HG02981 (cell line): ENCODE data around the gene KCNB1.
"Not testable (repeated sequence)": the region's sequence is repeated elsewhere in the genome, so short reads cannot be mapped to it uniquely, and the experiment has no call there.

Experiments used
- ATAC-seq: cut with Tn5 transposase; IDR thresholded peaks from one replicate; pipeline ENCODE4 v1.9.1; 2021; ENCODE audit warnings: mild to moderate bottlenecking, moderate library complexity; ENCODE audit not compliant: unreplicated experiment

The KCNB1 gene

DNA sequence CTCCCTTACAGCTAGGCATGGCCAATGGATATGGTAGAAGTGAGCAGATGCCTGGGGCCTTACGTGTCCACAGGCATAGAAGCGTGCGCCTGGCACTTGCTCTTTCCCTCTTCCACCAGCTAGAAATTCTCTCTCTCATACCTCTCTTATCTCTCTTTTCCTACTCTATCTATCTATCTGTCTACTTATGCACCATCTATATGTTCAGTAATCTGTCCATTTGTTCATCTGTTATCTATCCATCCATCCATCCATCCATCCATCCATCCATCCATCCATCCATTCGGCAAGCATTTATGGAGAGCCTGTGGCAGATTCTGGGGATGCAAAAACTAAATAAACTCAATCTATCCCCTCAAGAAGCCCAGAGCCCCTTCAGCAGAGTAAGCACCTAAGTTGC is 70.2 kb downstream of the KCNB1 start:
- ATAC-seq, result no peak

DNA sequence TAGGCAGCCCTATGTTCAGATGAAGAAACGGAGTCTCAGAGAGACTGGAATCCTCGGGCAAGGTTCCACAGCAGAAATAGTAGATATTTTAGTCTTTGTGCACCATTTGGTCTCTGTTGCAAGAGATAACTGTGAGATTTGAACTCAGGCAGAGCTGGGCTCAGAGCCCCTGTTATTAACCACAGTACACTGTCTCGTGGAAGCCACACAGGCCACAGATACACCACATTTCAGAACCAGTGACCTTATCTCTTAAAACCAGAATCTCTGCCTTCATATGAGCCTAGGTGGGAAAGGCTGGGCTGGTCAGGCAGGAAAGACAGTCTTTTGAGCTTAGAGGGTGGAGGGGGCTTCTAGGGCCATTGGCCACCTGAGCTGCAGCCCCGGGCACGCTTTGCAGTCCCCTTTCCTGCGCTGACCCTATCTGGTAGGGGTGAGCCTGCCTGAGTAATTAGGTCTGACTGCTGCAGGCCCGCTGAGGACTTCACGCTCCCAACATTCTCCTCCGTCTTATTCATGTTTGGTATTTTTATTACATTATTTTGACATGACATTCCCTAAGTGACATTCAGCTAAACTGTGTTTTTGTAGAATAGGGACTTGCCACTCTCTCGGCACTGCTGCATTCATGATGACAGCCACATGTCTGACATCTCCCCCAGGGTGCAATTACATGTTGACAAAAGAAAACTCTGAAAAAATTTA is 71.1 kb downstream of the KCNB1 start:
- no peak for ATAC-seq

DNA sequence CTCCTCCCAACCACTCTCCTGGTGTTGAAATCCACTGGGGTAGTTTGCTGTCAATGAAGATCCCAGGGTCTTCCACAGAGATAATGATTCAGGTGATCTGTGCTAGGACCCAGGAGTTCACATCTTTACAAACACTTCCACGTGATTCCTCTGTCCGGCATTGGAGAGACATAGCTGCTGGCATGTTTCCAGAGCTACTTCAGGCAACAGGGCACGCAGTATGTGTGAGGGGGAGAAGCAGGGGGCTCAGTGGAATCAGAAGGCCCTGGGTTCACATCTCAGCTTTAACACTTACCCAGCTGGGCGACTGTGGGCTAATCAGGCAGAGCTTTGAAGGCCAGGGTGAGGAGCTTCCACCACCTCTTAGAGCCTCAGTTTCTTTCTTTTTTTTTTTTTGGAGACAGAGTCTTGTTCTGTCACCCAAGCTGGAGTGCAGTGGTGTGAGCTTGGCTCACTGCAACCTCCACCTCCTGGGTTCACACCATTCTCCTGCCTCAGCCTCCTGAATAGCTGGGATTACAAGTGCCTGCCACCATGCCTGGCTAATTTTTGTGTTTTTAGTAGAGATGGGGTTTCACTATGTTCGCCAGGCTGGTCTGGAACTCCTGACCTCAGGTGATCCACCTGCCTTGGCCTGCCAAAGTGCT is 72.4 kb downstream of the KCNB1 start:
- ATAC-seq, result not testable (repeated sequence)

DNA sequence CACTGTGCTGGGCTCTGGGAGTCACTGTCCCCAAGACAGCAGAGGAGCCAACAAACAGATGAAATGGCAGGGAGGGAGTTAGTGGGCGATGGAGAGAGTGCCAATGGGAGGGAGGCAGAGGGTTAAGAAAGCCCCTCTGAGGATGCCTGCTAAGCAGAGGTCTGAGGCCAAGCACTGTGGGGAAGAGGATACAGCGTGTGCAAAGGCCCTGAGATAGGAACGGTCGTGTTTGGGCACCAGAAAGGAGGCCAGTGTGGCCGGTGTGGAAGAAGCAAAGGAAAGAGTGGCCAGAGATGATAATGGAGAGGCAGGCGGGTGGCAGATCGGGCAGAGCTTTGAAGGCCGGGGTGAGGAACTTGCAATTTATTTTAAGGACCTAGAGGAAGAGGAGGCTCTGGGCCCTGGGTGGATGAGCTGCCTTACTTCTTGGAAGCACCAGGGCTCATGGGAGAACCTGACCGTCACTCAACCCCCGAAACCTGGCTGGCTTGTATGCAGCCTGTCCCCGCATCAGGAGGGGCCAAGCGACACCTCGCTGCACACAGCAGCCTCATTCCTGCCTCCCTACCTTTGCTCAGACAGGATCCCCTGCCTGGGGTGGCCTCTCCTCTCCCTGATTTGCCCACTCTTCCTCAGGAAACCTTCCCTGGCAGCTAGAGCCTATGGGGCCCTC is 73.0 kb downstream of the KCNB1 start:
- ATAC-seq, result no peak

DNA sequence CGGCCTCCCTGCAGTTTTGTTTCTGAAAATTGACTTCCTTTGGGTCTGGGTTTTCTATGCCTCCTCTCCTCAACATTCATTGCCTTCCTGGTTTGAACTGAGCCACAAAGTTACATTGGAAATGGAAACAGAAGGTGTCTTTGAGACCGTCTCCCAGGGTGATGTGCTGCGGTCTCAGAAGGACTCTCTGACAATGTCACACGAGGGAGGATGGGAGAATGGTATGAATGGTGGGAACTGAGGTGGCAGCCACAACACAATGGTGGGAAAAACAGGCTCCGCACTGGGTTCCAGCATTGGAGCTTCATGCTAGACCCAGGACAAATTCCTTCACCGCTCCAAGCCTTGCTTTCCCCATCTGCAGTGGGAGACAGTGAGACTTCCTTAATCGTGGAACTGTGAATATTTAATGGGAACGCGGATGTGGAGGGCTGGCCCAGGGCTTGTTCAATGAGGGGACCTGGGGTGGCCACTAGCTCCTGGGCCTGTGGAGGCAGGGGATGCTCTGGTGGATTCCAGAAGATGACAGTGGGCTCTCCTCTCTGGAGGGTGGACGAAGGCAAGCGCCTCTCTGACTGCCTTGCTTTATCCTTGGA is 73.9 kb downstream of the KCNB1 start:
- ATAC-seq, result no peak

DNA sequence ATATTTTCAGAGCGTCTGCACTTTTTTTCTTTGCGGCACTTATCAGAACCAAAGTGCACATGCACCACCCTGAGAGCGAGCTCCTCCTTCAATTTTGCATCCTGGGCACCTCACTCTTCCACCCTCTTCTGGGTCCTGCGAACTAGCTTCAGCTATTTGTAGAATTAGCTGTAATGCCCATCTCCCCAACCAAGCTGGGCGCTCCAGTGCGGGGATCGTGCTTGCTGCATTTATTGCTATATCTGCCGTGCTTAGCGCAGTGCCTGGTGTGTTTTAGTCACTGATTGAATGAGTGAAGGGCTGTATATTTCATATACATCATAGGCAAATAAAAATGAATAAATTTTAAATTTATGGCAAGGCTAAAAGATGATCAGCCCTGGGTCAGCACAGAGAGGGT is 75.8 kb downstream of the KCNB1 start:
- no peak for ATAC-seq

DNA sequence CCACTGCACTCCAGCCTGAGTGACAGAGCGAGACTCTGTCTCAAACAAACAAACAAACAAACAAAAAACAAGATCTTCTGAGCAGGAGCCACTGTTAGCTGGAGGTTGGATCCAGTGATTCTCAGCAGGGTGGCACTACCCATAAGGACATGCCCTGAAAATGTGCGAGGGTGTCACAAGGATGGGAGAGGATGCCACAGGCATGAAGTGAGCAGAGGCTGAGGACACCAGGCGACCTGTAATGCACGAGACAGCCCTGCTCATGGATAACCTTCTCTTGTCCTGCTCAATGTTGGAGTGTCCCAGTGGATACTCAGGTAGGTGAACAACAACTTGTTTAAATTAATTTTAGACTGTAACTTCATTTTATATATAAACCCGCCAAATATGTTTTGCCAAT is 76.8 kb downstream of the KCNB1 start:
- no peak for ATAC-seq

DNA sequence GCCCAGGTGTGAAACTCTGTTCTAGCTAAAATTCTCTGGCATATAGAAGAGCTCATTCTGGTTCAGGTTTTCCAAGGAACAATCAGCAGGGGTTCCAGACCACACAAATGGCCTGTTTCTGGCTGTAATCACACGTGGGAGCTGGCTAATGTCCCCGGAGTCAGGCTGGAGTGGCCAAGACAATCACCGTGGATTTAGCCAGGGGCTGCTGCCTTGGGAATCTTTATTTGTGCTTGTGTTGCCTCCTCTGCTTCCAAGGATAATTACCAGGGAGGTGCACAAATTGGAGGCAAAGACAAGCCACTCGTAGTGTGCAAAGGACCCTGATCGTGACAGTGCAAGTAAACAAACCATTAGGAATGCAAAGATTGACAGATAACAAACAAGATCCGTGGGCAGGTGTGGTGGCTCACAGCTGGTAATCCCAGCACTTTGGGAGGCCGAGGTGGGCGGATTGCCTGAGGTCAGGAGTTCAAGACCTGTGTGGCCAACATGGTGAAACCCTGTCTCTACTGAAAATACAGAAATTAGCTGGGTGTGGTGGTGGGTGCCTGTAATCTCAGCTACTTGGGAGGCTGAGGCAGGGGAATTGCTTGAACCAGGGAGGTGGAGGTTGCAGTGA is 77.3 kb downstream of the KCNB1 start:
- no peak for ATAC-seq

DNA sequence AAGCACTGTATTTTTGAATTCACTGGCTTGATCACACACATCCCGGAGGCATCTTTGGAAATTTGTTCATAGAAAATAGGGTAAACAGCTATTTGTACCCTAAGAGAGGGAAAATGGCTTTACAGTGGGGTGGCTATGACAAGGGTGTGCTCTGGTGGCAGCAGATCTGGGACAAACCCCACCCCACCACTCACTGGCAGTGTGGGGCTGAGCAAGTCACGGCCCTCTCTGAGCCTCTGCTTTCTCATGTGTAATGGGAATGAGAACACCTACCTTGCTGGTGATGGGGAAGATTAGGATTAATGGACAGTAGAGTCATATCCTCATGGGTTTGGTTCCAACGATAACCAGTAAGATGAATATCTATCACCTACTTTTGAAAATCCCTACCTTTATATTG is 78.0 kb downstream of the KCNB1 start:
- no peak for ATAC-seq

DNA sequence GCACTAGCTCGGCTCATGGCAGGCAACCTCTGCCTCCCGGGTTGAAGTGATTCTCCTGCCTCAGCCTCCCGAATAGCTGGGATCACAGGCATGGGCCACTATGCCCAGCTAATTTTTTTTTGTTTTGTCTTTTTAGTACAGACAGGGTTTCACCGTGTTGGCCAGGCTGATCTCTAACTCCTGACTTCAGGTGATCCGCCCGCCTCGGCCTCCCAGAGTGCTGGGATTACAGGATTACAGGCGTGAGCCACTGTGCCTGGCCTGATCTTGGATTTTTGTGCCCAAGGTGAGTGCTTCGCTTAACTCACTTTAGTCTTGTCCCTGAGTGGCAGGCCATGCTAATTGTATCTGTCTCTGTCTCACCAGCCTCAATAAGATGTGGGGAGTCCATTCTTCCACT is 78.6 kb downstream of the KCNB1 start:
- no peak for ATAC-seq

DNA sequence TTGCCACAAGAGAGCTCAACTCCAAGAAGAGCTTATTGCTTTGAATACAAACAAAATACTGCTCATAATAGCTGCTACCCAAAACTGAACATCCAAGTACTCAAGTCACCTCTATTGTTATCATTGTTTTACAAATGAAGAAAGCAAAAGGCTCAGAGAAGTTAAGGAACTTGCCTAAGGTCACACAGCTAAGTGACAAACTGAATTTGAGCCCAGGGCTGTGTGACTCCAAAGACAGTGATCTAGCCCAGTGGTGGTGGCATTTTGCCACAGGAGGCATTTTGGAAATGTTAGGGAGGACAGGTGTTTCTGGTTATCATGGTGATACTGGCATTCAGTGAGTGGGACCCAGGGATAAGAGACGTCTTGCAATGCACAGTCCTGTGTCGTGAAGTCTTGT is 79.5 kb downstream of the KCNB1 start:
- ATAC-seq, result no peak

DNA sequence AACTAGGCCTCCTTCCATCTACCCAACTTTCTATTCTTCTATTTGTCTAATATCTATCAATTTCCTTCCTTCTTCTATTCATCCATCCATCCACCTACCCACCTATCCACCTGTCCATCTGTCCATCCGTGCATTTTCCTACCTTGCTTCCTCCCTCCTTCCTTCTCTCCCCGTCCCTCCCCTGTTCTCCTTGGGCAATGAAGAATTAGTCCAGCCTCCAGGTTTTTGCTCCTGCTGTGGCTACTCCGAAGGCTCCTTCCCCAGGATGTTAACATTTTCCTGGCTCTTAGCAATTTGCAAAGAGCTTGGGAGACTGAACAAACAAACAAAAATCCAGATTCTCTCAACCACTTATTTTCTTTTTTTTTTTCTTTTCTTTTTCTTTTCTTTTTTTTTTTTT is 81.6 kb downstream of the KCNB1 start:
- ATAC-seq, result no peak

DNA sequence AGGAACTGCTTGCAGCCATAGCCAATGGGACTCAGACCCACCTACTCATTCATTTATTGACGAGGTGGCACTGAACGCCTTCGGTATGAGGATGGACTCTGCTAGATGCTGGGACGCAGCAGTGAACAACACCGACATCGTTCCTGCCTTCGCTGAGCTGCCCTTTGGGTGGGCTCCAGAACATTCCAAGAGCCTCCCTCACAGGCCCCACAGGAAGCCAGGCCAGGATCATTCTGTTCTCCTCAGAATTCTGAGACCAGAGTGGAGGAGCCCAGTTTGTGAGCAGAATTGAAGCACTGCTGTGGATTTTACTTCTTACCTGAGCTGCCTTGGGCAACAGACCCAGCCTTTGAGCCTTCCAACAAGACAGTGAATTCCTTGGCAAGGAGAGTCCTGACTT is 82.1 kb downstream of the KCNB1 start:
- ATAC-seq, result no peak

DNA sequence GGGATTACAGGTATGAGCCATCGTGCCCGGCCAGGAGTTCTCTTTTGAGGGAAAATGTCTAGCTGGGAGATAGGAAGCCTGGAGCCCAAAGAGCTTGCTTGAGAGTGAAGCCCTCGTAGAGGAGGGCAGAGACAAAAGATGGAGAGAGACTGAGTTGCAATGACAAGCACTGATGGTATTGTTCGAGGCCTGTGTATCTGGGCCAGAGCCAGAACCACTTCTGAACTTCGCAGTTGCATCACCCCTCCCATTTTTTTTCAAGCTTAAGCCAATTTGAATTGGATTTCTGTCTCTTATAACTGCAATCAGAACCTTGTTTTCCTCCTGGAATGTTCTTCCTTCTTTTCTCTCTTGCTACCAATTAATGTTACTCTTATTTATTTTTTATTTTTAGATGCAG is 83.1 kb downstream of the KCNB1 start:
- no peak for ATAC-seq

DNA sequence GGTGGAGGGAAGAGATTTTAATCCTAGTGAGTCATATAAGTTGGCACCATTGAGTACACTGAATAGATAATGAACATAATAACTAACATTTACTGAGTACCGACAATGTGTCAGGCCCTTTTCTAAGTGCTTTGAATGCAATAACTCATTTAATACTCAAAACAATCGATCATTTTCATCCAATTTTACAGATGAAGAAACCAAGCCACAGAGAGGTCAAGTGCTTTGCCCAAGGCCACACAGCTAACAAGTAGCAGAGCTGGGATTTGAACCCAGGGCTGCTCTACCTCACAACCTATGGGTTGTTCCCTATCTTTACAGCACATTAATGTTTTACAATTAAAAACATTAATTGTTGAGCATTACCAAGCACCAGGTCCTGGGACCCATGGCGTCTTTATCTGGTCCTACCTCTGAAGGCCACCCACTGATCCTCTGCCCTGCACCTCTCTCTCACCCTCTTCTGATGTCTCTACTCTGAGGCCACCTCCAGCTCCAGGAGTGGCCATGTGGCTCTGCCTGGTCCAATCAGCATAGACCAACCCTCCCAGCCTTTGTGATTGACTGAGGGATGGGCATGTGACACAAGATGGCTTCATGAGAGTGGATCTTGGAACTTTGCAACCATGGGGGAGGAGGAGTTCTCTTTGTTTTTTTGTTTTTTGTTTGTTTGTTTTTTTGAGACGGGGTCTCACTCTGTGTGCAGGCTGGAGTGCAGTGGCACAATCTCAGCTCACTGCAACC is 83.9 kb downstream of the KCNB1 start:
- ATAC-seq, result no peak

DNA sequence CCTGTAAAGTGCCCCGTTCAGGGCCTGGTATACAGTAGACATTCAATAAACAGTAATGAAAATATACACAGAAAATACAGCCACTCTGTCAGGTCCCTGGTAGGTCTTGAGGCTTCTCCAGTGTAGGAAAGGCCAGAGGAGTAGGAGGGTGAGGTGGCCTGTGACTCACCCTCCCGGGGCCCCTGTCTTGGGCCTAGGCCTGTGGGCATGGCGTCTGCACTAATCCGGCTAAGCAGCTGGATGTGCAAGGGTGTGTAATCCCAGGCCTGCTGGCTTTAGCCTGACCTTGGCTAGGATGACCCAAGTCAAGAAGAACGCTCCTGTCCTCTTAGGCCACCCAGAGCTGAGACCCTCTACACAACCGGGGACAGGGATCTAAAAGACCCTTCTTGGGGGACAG is 84.9 kb downstream of the KCNB1 start:
- ATAC-seq, result no peak

DNA sequence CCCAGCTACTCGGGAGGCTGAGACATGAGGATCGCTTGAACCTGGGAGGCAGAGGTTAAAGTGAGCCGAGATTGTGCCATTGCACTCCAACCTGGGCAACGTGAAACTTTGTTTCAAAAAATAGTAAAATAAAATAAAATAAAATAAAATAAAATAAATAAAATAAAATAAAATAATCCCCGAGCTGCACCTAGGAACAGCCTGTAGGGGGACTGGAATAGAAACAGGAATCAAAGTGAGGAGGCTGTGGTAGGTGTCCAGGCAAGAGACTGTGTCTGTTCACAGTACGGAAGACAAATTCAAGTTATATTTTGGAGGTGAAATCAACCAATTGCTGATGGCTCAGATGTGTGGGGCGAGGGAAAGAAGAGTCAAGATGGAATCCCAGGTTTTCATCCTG is 86.2 kb downstream of the KCNB1 start:
- no peak for ATAC-seq

DNA sequence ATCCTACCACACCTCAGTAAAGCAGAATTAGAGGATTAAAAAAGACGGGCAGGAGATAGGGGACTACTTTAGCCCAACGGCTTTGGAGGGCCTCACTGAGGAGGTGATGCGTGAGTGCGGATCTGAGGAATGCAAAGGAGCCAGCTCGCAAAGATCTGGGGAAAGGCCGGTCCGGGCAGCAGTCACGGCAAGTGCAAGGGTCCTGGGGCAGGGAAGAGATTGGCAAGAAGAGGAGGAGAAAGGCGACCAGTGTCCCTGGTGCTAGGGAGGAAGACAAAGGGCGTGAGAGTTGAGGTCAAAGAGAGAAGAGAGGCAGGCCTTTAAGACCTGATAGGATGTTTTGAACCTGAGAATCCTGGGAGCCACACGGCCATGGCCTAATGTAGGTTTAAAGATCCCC is 86.8 kb downstream of the KCNB1 start:
- no peak for ATAC-seq

DNA sequence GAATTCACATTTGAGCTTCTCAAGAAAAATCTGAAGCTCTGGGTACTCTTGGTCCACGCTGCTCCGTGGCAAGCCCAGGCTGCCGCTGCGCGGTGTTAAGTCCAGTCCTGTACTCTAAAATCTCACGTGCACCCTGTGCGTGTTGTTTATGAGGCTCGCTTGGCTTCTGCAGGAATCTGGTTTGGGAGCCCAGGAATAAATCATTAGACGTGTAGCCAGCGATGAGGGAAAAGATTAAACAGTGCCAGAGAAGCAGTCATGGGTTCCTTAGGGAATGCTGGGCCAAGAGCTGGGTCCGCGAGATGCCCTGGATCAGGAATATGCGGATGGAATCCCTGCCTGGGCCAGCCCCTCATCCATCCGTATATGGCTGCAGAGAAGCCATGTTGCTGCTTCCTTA is 87.3 kb downstream of the KCNB1 start:
- no peak for ATAC-seq

DNA sequence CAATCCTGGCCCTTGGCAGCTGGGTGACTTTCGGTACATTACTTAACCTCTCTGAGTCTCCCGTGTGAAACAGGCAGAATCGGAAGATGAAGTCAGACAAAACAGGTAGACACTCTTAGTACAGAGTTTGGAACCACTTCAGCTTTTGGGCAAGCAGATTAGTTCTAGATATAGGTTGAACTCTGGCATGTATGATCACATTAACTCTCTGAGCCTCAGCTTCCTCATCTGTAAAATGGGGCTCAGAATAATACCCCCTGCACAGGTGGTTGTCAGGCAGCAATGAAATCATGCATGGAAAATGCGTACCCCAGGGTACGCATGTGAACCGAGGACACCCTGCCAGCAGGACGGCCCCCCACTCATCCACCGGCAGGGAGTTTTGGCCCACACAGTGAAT is 87.7 kb downstream of the KCNB1 start:
- ATAC-seq, result no peak

DNA sequence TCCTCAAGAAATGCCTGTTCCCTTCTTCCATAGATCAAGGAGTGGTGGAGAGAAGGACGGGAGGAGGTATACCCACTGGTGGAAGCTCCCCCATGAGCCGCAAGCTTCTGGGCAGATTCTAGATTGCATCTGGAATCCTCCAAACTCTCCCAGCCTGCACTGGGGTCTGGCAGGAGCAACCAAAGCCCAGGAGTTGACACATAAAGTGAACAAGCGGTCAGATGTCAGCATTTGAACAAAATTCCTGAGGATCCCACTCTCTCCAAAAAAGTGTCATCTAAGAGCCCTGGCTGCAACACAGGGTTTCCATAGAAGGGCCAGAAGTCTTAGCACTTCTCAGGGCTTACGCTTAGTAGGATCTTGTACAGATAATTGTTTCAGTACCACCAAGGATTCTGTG is 88.2 kb downstream of the KCNB1 start:
- no peak for ATAC-seq
